ENCODE results near the gene CRYBB2. TPM values are rescaled to one million over a fixed set of nuclear protein-coding genes. Genes with fewer than 3 reads are reported as not detected.
"Not testable (repeated sequence)": the region's sequence is repeated elsewhere in the genome, so short reads cannot be mapped to it uniquely, and the experiment has no call there.

CRYBB2 gene
- total RNA-seq, 1 donor from 2014 or later, result not detected

- Mint-ChIP-seq H3K4me3 (no peak overlapping the region), H3K36me3 (peaks cover 19% of the 10 kb centered on the region), H3K27me3 (ENCODE audit: low read depth) (no peaks in the 10 kb centered on the region), H3K27ac (no peak overlapping the region), H3K4me1 (no peaks in the 10 kb centered on the region), H3K9me3 (peaks cover 9% of the 10 kb centered on the region)
- no peak for DNase-seq (ENCODE audit: low spot score in 2 of 2, unreplicated experiment in 2 of 2)
- TF ChIP-seq CTCF (IDR thresholded peaks at IDR 0.05; ENCODE audit: unreplicated experiment), result no peak
Measured at GRCh38 chr22:25176175-25176574, 43.3 kb upstream of the CRYBB2 start.

- Mint-ChIP-seq H3K27me3 (ENCODE audit: low read depth) (no peaks in the 10 kb centered on the region), H3K9me3 (peaks cover 9% of the 10 kb centered on the region), H3K36me3 (peaks cover 19% of the 10 kb centered on the region), H3K27ac (no peak overlapping the region), H3K4me3 (no peak overlapping the region), H3K4me1 (no peaks in the 10 kb centered on the region)
- DNase-seq (ENCODE audit: low spot score in 2 of 2, unreplicated experiment in 2 of 2), result no peak
- no peak for TF ChIP-seq CTCF (IDR thresholded peaks at IDR 0.05; ENCODE audit: unreplicated experiment)
Measured at GRCh38 chr22:25176799-25177198, 42.6 kb upstream of the CRYBB2 start.

- Mint-ChIP-seq H3K4me1 (no peaks in the 10 kb centered on the region), H3K27me3 (ENCODE audit: low read depth) (no peaks in the 10 kb centered on the region), H3K9me3 (peaks cover 9% of the 10 kb centered on the region), H3K4me3 (no peak overlapping the region), H3K27ac (no peak overlapping the region), H3K36me3 (peaks cover 21% of the 10 kb centered on the region)
- no peak for TF ChIP-seq CTCF (IDR thresholded peaks at IDR 0.05; ENCODE audit: unreplicated experiment)
- DNase-seq (ENCODE audit: low spot score in 2 of 2, unreplicated experiment in 2 of 2), result no peak
Measured at GRCh38 chr22:25177226-25177625, 42.2 kb upstream of the CRYBB2 start.

- TF ChIP-seq CTCF (IDR thresholded peaks at IDR 0.05; ENCODE audit: unreplicated experiment), result no peak
- H3K4me3 Mint-ChIP-seq, result no peak overlapping the region
- H3K9me3 Mint-ChIP-seq, result peaks cover 9% of the 10 kb centered on the region
- peaks cover 26% of the 10 kb centered on the region for H3K36me3 Mint-ChIP-seq
- DNase-seq (ENCODE audit: low spot score in 2 of 2, unreplicated experiment in 2 of 2), result no peak
- no peaks in the 10 kb centered on the region for H3K27me3 Mint-ChIP-seq (ENCODE audit: low read depth)
- no peaks in the 10 kb centered on the region for H3K4me1 Mint-ChIP-seq
- no peak overlapping the region for H3K27ac Mint-ChIP-seq
Measured at GRCh38 chr22:25177895-25178294, 41.5 kb upstream of the CRYBB2 start.

GRCh38 chr22:25178348-25178747 lies 41.1 kb upstream of the CRYBB2 start:
- H3K27ac Mint-ChIP-seq; DNase-seq (ENCODE audit: low spot score in 2 of 2, unreplicated experiment in 2 of 2); H3K9me3 Mint-ChIP-seq; H3K27me3 Mint-ChIP-seq (ENCODE audit: low read depth); H3K4me3 Mint-ChIP-seq; H3K4me1 Mint-ChIP-seq: not testable (repeated sequence)
- H3K36me3 Mint-ChIP-seq, result peaks cover 28% of the 10 kb centered on the region

- H3K27me3 Mint-ChIP-seq (ENCODE audit: low read depth); DNase-seq (ENCODE audit: low spot score in 2 of 2, unreplicated experiment in 2 of 2); H3K4me1 Mint-ChIP-seq; H3K4me3 Mint-ChIP-seq; H3K27ac Mint-ChIP-seq; H3K9me3 Mint-ChIP-seq: not testable (repeated sequence)
- H3K36me3 Mint-ChIP-seq, result peaks cover 31% of the 10 kb centered on the region
Measured at GRCh38 chr22:25178869-25179631, 40.4 kb upstream of the CRYBB2 start.
